ENCODE data around the gene LHX8.

Gene LHX8

DNA sequence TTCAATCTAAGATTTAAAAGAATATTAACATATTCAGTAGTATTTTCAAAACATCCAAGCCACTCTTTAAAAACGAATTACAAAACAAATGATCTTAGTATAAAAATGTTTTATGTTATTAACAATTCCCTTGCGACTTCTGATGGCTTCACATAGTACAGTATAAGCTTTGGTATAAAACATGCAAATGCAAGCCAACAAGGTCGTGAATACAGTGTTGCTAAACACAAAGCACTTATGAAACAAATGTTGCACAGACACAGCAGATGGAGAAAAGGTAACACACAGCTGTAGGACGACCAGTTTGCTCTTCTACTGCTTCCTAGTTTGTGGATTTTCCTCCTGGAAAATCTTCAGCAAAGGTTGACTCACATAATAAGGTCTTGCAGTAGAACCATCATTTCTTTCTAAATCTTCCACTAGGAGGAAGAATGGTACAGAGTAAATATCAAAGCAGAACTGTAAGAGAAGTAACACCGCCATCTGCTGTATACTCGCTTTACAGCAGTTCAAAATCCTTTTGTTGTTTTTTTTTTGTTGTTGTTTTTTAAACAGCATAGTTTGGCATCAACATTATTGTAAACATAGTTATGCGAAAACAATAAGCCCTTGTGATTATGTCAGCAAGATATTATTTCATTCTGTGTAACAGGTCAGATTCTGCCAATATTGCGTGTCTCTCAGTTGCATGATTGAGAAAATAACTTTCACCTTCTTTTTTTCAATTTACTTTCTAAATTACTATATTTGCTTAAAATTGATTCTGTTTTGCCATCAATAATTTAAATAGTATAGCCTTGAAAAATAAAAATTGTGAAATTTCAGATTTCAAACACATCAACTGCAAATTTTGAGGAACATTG, 69.5 kb downstream of the LHX8 start:
- no peak for DNase-seq (ENCODE audit: low read depth in 2 of 2)

DNA sequence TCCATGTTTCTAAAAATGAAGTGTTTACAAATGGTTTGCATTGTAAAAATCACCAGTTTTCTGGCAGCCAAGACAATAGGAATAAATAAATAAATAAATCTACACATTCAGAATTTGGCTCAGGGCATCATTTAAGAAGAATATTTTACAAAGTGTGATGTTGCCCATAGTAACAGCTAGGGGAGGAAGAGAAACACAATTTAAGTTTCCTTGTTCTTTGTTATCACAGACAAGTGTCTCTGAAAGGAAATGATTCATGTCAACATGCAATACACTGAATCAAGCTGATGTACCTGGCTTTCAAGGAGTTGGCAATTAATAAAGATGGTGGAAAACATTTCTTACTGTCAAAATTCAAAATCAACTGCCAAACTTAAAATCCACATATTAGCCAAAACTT, 74.7 kb downstream of the LHX8 start:
- DNase-seq (ENCODE audit: low read depth in 2 of 2): no peak

Data from stimulated activated CD8-positive, alpha-beta memory T cell treated with anti-CD3 and anti-CD28 coated beads, Interleukin-2, amount 100 ng/mL, for 48 hours (primary cell).